ENCODE data around the gene ALOX15B.

GRCh38 chr17:8091033-8091687 lies 52.3 kb downstream of the ALOX15B start:
- TF ChIP-seq, protein P1, sequence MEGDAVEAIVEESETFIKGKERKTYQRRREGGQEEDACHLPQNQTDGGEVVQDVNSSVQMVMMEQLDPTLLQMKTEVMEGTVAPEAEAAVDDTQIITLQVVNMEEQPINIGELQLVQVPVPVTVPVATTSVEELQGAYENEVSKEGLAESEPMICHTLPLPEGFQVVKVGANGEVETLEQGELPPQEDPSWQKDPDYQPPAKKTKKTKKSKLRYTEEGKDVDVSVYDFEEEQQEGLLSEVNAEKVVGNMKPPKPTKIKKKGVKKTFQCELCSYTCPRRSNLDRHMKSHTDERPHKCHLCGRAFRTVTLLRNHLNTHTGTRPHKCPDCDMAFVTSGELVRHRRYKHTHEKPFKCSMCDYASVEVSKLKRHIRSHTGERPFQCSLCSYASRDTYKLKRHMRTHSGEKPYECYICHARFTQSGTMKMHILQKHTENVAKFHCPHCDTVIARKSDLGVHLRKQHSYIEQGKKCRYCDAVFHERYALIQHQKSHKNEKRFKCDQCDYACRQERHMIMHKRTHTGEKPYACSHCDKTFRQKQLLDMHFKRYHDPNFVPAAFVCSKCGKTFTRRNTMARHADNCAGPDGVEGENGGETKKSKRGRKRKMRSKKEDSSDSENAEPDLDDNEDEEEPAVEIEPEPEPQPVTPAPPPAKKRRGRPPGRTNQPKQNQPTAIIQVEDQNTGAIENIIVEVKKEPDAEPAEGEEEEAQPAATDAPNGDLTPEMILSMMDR (IDR thresholded peaks at IDR 0.05): no peak
- no peak for TF ChIP-seq POLR2A (IDR thresholded peaks at IDR 0.05)
